ENCODE data around the gene COX7B2. TPM values are rescaled to one million over a fixed set of nuclear protein-coding genes. Genes with fewer than 3 reads are reported as not detected.

Gene COX7B2
- total RNA-seq, 1 donor from 2014 or later, result not detected

- no peaks in the 10 kb centered on the region for H3K9me3 ChIP-seq
- no peaks in the 10 kb centered on the region for H3K27me3 ChIP-seq (ENCODE audit: low read depth)
- H3K4me3 ChIP-seq, result no peak overlapping the region
- H3K4me1 ChIP-seq, result no peaks in the 10 kb centered on the region
- no peak for TF ChIP-seq CTCF (IDR thresholded peaks at IDR 0.05)
- no peak overlapping the region for H3K27ac ChIP-seq
- DNase-seq (no peak), ATAC-seq (no peak)
- no peaks in the 10 kb centered on the region for H3K36me3 ChIP-seq
- intact Hi-C loops (cut with DNase I), result no loop called here
Measured at GRCh38 chr4:46930891-46931290, 21.8 kb upstream of the COX7B2 start.

- Histone ChIP-seq H3K4me1 (no peaks in the 10 kb centered on the region), H3K27me3 (ENCODE audit: low read depth) (no peaks in the 10 kb centered on the region), H3K36me3 (no peaks in the 10 kb centered on the region), H3K4me3 (no peak overlapping the region), H3K27ac (no peak overlapping the region), H3K9me3 (no peaks in the 10 kb centered on the region)
- DNase-seq (no peak), ATAC-seq (no peak)
- TF ChIP-seq CTCF (IDR thresholded peaks at IDR 0.05), result no peak
- intact Hi-C loops (cut with DNase I), result no loop called here
Measured at GRCh38 chr4:46927201-46927600, 18.2 kb upstream of the COX7B2 start.

- no peak for DNase-seq
- no peak for TF ChIP-seq CTCF (IDR thresholded peaks at IDR 0.05)
- no peak overlapping the region for H3K27ac ChIP-seq
- ATAC-seq, result no peak
- intact Hi-C loops (cut with DNase I), result no loop called here
- no peaks in the 10 kb centered on the region for H3K4me1 ChIP-seq
- no peaks in the 10 kb centered on the region for H3K36me3 ChIP-seq
- no peaks in the 10 kb centered on the region for H3K27me3 ChIP-seq (ENCODE audit: low read depth)
- H3K9me3 ChIP-seq, result no peaks in the 10 kb centered on the region
- no peak overlapping the region for H3K4me3 ChIP-seq
Measured at GRCh38 chr4:46924789-46925529, 15.9 kb upstream of the COX7B2 start.

GRCh38 chr4:46922205-46922604, 13.2 kb upstream of the COX7B2 start:
- no peak for TF ChIP-seq CTCF (IDR thresholded peaks at IDR 0.05)
- no peaks in the 10 kb centered on the region for H3K36me3 ChIP-seq
- H3K27me3 ChIP-seq (ENCODE audit: low read depth), result no peaks in the 10 kb centered on the region
- H3K9me3 ChIP-seq, result no peaks in the 10 kb centered on the region
- no peaks in the 10 kb centered on the region for H3K4me1 ChIP-seq
- H3K27ac ChIP-seq, result no peak overlapping the region
- no peak overlapping the region for H3K4me3 ChIP-seq
- ATAC-seq (no peak), DNase-seq (no peak)
- intact Hi-C loops (cut with DNase I), result no loop called here

GRCh38 chr4:46908148-46908547, 897 bp downstream of the COX7B2 start:
- H3K27ac ChIP-seq, result no peak overlapping the region
- no peak for DNase-seq
- intact Hi-C loops (cut with DNase I), result no loop called here
- no peak for TF ChIP-seq CTCF (IDR thresholded peaks at IDR 0.05)
- H3K36me3 ChIP-seq, result no peaks in the 10 kb centered on the region
- ATAC-seq, result no peak
- no peaks in the 10 kb centered on the region for H3K4me1 ChIP-seq
- no peak overlapping the region for H3K4me3 ChIP-seq
- H3K9me3 ChIP-seq, result no peaks in the 10 kb centered on the region
- H3K27me3 ChIP-seq (ENCODE audit: low read depth), result no peaks in the 10 kb centered on the region
